Lower lobe of right lung (tissue), 2 donors: Measurements from ENCODE around the gene RUNX1. TPM values are rescaled to one million over a fixed set of nuclear protein-coding genes. Genes with fewer than 3 reads are reported as not detected.

Source experiments
- ATAC-seq, 2 donors: fragments of 200-7000 bp; cut with Tn5 transposase; one replicate each; pipeline ENCODE4 v1.9.1; 2020 to 2022; ENCODE audit warnings: mild to moderate bottlenecking in 2 of 2, moderate library complexity in 2 of 2
- DNase-seq: peaks from one replicate; pipeline ENCODE4 v3.0.0-alpha.2; 2020
- H3K27ac ChIP-seq: fragments of 200-600 bp; one replicate; pipeline ENCODE4 v1.8.0; 2022
- H3K27me3 ChIP-seq: fragments of 200-600 bp; one replicate; pipeline ENCODE4 v1.8.0; 2022; ENCODE audit warnings: low read depth
- H3K36me3 ChIP-seq: fragments of 200-600 bp; one replicate; pipeline ENCODE4 v1.8.0; 2022; ENCODE audit warnings: mild to moderate bottlenecking
- H3K4me1 ChIP-seq: fragments of 200-600 bp; one replicate; pipeline ENCODE4 v1.8.0; 2022
- H3K4me3 ChIP-seq: fragments of 200-600 bp; one replicate; pipeline ENCODE4 v1.8.0; 2022; ENCODE audit warnings: mild to moderate bottlenecking
- H3K9me3 ChIP-seq: fragments of 200-600 bp; one replicate; pipeline ENCODE4 v1.8.0; 2022
- intact Hi-C: fragments of 100-400 bp; cut with DNase I; formaldehyde crosslinking; loops from one replicate; pipeline ENCODE4 v1.11.0; 2022
- total RNA-seq: library from RNA; stranded (reverse); fragmentation: NEBNext Ultra II Directional; extraction: Animal tissue kit (Norgen Biotek cat#: 25700); gene quantifications from one replicate; pipeline ENCODE4 v1.2.1, GENCODE V29; 2021
- TF ChIP-seq, protein P1 (sequence below): fragments of 200-600 bp; IDR thresholded peaks from one replicate; pipeline ENCODE4 v1.8.0; 2022; ENCODE audit warnings: antibody characterized with exemption, mild to moderate bottlenecking
- donor health status: DM: no; HTN: yes; CAD: no; lungs with severe emphysema.

RUNX1 gene
- total RNA-seq, 1 donor from 2014 or later, result 110 TPM

GRCh38 chr21:35062016-35062415 lies 12.9 kb upstream of the RUNX1 start:
- intact Hi-C loops, result no loop called here
- Histone ChIP-seq H3K27ac (no peak overlapping the region), H3K4me3 (no peak overlapping the region), H3K4me1 (no peaks in the 10 kb centered on the region), H3K27me3 (no peaks in the 10 kb centered on the region), H3K9me3 (no peaks in the 10 kb centered on the region), H3K36me3 (no peaks in the 10 kb centered on the region)
- TF ChIP-seq, protein P1, sequence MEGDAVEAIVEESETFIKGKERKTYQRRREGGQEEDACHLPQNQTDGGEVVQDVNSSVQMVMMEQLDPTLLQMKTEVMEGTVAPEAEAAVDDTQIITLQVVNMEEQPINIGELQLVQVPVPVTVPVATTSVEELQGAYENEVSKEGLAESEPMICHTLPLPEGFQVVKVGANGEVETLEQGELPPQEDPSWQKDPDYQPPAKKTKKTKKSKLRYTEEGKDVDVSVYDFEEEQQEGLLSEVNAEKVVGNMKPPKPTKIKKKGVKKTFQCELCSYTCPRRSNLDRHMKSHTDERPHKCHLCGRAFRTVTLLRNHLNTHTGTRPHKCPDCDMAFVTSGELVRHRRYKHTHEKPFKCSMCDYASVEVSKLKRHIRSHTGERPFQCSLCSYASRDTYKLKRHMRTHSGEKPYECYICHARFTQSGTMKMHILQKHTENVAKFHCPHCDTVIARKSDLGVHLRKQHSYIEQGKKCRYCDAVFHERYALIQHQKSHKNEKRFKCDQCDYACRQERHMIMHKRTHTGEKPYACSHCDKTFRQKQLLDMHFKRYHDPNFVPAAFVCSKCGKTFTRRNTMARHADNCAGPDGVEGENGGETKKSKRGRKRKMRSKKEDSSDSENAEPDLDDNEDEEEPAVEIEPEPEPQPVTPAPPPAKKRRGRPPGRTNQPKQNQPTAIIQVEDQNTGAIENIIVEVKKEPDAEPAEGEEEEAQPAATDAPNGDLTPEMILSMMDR, result no peak
- ATAC-seq, result no peak
- DNase-seq, result no peak

GRCh38 chr21:35059742-35060141 lies 10.6 kb upstream of the RUNX1 start:
- no peaks in the 10 kb centered on the region for H3K9me3 ChIP-seq
- no peaks in the 10 kb centered on the region for H3K4me1 ChIP-seq
- ATAC-seq (no peak), DNase-seq (no peak)
- no peak overlapping the region for H3K4me3 ChIP-seq
- intact Hi-C loops, result no loop called here
- TF ChIP-seq, protein P1, result no peak
- H3K36me3 ChIP-seq, result no peaks in the 10 kb centered on the region
- H3K27me3 ChIP-seq, result no peaks in the 10 kb centered on the region
- H3K27ac ChIP-seq, result no peak overlapping the region

- Histone ChIP-seq H3K4me3 (no peak overlapping the region), H3K9me3 (no peaks in the 10 kb centered on the region), H3K36me3 (no peaks in the 10 kb centered on the region), H3K27ac (no peak overlapping the region), H3K27me3 (no peaks in the 10 kb centered on the region), H3K4me1 (no peaks in the 10 kb centered on the region)
- TF ChIP-seq, protein P1, result no peak
- intact Hi-C loops, result no loop called here
- DNase-seq (no peak), ATAC-seq (no peak)
Measured at GRCh38 chr21:35058058-35058457, 9.0 kb upstream of the RUNX1 start.

DNA sequence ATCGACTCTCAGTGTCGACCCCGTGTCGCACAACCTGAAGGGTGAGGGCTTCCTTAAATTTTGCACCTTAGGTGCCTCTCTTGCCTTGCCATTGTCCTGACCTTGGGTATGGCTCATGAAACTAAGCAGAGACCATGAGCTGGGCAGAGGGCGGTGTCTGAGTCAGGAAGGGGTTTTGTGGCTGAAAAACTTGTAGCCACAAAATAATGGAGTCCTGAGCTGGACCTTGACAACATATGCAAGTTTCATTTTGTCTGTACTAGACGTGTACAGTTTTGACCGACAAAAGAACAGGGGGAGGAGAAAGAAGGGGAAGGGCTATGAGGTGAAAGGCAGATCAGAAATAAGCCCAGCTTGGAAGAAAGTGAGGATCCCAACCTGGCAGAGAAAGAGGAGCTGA lies 8.3 kb upstream of the RUNX1 start:
- no peak for DNase-seq
- intact Hi-C loops, result no loop called here
- no peak overlapping the region for H3K27ac ChIP-seq
- no peak overlapping the region for H3K4me3 ChIP-seq
- ATAC-seq, result no peak
- H3K27me3 ChIP-seq, result no peaks in the 10 kb centered on the region
- TF ChIP-seq, protein P1, result no peak
- no peaks in the 10 kb centered on the region for H3K9me3 ChIP-seq
- no peaks in the 10 kb centered on the region for H3K36me3 ChIP-seq
- H3K4me1 ChIP-seq, result no peaks in the 10 kb centered on the region

DNA sequence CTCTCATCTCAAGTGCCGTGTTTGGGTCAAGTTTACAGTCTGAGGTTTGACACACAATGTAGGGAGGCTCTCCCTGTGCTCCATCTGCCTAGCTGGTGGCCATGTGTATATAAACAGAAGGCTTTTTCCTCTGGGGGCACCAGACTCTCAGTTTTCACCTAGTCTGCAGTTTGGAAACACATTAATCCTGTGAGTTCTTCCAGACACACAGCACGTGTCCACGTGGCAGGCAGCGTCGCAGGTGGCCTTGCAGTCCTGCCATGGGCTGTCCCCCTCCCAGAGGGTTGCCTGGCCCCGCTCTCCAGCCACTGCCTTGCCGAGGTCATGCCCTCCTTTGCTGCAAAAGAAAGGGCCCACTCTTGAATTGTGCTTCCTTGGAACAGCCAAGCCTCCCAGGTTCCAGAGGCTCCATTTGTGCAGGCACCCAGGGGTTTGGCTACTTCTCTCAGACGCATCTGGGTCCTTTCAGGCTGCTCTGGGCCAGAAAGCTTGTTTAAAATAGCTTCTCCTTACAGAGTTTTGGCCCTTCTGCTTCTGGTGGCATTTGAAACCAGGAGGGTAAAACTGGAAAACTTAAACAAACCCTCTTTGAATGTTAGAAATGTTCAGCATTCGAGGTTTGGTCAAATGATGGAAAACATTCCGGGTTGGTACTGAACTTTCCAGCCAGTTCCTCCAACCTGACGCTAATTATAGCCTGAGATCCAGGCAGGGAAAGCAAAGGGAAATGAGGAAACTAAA lies 4.4 kb upstream of the RUNX1 start:
- peaks cover 23% of the 10 kb centered on the region for H3K4me1 ChIP-seq
- ATAC-seq, result no peak
- no peak overlapping the region for H3K27ac ChIP-seq
- H3K4me3 ChIP-seq, result no peak overlapping the region
- H3K9me3 ChIP-seq, result no peaks in the 10 kb centered on the region
- intact Hi-C loops, result no loop called here
- H3K36me3 ChIP-seq, result no peaks in the 10 kb centered on the region
- TF ChIP-seq, protein P1, result no peak
- no peaks in the 10 kb centered on the region for H3K27me3 ChIP-seq
- DNase-seq, result no peak
